RCC 7860 (cell line): ENCODE measurements around the gene HMG20A.
"Not testable (repeated sequence)": the region's sequence is repeated elsewhere in the genome, so short reads cannot be mapped to it uniquely, and the experiment has no call there.

Source experiments
- DNase-seq: peaks from one replicate; pipeline ENCODE4 v3.0.0-alpha.2; 2015; ENCODE audit warnings: low spot score
- FAIRE-seq: peaks from 2 replicates; lab custom pipeline; 2012; peaks lifted over from hg19 to GRCh38; lab: Jason Lieb, UNC

Gene HMG20A

DNA sequence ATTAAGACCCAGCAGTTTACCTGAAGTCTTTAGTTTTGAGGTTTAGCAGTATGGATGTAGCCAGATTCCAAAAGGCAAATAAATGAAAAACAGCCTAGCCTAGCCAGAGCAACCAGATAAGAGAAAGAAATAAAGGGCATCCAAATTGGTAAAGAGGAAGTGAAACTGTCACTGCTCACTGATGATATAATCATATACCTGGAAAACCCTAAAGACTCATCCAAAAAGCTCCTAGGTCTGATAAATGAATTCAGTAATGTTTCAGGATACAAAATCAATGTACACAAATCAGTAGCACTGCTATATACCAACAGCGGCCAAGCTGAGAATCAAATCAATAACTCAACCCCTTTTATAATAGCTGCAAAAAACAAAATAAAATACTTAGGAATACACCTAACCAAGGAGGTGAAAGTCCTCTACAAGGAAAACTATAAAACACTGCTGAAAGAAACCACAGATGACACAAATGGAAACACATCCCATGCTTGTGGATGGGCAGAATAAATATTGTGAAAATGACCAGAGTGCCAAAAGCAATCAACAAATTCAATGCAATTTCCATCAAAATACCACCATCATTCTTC, 14.4 kb upstream of the HMG20A start:
- not testable (repeated sequence) for DNase-seq, FAIRE-seq

DNA sequence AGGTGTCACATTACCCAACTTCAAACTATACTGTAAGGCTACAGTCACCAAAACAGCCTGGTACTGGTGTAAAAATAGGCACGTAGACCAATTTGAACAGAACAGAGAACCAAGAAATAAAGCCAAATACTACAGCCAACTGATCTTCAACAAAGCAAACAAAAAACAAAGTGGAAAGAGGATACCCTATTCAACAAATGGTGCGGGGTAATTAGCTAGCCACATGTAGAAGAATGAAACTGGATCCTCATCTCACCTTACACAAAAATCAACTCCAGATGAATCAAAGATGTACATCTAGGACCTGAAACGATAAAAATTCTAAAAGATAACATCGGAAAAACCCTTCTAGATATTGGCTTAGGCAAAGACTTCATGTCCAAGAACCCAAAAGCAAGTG, 13.8 kb upstream of the HMG20A start:
- FAIRE-seq, result no peak
- DNase-seq, result no peak

DNA sequence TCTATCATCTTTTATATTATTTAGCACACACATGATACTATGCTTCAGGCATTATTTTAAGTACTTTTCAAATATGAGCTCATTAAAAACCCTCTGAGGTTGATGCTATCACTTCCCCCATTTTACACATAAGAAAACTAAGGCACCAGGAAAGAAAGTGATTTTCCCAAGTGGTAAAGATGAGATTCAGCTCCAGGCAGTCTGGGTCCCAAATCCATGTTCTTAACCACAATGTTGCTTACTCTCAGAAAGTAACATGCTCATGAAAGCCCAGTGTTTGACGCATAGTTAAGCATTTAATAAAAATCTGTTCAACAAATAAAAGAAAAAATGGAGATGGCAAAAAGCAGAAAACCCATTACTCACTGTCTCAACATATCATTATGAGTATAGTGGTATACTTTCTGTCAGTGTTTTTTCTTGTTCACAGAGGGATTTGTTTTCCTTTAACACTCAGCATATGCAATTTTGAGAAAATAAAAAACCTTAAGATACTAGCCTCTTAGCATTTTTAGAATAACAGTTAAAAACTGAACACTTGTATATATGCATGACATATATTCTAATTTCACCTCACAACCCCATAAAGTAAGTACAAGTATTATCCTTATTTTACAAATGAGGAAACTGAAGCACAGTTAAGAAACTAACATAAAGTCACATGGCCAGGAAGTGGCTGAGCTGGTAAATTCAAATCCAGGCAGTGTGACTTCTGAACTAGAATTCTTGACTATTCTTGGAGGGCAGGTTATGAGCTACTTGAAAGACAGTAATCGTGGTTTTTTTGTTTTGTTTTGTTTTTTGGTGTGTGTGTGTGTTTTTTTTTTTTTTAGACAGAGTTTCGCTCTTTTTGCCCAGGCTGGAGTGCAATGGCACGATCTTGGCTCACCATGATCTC, 11.2 kb upstream of the HMG20A start:
- FAIRE-seq (no peak), DNase-seq (no peak)

DNA sequence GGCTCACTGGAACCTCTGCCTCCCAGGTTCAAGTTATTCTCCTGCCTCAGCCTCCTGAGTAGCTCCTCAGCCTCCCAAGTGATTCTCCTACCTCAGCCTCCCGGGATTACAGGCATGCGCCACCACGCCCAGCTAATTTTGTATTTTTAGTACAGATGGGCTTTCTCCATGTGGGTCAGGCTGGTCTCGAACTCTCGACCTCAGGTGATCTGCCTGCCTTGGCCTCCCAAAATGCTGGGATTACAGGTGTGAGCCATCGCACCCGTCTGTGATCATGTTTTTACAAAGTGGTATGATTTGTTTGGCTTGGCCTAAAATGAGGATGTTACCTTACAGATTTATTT, 10.6 kb upstream of the HMG20A start:
- not testable (repeated sequence) for DNase-seq, FAIRE-seq

DNA sequence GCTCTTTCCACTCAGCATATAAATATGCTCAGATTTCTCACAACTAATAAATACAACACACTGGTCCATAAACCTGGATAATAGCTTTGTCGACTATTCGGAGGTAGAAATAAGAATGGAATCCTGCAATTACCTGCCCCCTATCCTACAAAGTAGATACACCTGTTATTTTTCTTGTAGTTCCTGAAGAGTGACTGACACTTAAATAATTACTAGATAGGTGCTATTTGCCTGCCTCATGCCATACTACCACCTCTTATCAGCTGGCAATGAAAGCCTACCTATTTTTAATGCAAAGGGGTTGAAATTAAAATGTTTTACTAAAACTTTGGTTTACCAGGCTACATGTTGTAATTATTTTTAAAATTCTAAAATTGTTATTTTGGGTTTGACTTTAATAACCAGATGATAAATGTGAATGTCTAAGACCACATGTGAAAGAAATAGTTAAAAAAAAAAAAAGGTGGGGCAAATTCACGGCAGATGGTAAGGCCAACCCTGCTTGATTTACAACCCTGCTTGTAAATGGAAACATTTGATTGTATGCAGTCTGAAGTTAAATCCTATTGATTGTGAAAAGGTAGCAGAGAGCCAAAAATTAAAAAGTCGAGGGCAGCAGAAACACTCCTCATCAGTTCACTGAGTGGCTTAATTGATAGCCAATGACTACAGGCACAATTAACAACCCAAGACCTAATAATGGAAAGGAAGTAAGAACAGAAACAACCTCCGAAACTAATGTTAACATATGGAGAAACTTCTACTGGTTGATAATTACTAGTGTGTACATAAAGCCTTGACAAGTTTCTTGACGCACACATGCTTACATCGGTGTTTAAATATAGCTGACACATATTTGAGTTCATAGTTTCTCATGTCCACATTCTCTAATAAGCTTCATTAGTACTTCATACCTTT, 9.7 kb upstream of the HMG20A start:
- no peak for DNase-seq
- FAIRE-seq, result no peak

DNA sequence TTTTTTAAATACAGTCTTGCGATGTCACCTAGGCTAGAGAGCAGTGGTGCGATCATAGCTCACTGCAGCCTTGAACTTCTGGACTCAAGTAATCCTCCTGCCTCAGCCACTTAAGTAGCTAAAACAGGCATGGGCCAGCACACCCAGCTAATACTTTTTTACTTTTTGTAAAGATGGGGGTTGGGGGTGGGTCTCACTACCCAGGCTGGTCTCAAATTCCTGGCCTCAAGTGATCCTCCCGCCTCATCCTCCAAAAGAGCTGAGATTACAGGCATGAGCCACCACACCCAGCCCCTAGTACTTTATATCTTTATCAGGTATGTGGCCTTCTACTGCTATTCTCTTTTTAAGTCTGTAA, 9.1 kb upstream of the HMG20A start:
- FAIRE-seq, result no peak
- no peak for DNase-seq

DNA sequence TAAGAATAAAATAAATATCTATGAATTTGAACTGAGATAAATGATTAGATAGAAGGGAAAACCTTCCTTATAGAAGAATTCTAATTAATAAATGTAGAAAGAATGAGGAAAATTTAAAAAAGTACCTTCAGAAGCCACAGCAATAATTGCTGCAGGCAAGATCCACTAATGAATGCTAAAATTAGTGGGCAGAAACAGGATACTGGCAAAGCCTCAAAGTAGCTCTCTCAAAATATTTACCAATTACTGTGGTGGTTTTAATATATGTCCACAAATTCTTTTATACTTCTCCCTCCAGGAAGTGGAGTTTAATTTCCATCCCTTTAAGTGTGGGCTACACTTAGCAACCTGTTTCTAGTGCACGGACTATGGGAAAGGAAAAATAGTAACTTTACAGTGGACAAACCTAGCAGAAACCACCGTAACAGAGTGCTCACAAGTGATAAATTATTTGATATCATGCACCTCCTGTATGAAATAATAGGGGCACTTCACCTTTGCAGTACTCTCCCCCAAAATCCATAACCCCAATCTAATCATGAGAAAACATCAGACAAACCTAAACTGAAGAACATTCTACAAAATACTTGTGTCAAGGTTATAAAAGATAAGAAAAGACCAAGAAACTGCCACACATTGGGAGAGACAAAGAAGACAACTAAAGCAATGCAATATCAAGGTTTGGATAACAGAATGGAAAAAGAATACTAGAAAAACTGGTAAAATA, 7.6 kb upstream of the HMG20A start:
- FAIRE-seq (no peak), DNase-seq (no peak)

DNA sequence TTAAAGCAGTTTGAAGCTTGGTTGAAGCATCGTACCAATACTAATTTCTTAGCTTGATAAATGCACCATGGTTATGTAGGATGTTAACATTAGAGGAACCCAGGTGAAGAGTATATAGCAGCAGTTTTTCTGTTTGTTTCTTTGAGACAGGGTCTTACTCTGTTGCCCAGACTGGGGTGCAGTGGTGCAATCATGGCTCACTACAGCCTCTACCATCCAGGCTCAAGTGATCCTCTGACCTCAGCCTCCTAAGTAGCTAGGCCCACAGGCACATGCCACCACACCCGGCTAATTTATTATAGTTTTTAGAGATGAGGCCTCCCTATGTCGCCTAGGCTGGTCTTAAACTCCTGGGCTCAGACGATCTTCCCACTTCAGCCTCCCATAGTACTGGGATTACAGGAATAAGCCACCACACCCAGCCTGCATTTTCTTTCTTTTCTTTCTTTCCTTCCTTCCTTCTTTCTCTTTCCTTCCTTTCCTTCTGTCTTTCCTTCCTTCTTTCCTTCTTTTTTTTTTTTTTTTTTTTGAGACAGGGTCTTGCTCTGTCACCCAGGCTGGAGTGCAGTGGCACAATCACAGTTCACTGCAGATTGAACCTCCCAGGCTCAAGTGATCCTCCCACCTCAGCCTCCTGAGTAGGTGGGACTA, 6.9 kb upstream of the HMG20A start:
- no peak for DNase-seq

DNA sequence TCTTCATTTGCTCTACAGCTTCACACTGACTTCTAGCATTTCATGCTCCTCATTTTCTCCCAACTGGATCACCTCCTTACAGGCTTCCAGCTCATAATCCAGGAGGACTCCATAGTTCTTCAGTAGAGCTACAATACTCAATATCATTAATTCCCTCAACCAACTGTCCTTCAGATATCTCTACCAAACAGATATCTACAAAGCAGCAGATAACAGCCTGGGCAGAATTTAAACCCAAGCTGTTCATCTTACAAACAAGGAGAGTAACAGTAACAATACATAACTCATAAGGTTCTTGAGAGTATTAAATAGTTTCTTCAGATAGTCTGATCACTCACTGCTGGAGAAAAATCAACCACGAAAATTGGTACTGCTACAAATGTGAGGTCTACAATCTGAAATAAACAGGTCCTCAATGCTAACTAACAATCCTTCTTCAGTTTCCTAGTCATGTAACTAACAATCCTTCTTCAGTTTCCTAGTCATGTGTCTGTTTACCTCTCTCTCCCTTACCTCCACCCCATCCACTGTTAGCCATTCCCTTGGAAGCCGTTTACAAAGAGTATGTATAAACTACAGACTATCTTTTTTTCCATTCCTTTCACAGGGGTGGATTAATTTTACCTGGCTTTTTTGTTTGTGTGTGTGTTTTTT, 5.8 kb upstream of the HMG20A start:
- FAIRE-seq, result no peak
- DNase-seq, result no peak

More for the DNA sequence above, 6.9 kb upstream of the HMG20A start:
- no peak for FAIRE-seq

DNA sequence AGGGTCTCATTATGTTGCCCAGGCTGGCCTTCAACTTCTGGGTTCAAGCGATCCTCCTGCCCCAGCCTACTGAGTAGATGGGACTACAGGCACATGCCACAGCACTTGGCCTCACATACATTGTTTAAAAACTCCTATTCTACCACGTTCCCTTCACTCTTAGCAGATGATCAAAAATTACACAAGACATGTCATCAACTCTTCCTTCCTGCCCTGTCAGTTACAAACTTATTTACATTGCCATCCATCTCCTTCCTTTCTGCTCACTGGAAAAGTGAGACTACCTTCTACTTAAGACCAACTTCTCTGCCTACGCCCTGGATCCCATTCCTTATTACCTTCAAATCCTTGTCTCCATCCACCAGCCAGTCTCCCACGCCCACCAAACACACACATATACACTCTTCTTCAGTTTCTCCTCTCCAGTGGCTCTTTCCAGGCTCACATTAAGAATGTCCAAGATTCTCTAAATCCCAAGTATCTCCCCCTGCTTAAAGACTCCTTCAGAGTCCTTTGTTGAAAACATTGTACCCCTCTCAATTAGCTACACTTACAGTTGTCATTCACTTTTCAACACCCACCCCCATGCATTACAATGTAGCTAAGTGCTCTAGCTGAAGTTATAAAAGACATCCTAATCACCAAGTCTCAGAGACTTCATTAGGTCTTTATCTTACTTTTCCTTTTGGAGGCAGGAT, 5.1 kb upstream of the HMG20A start:
- FAIRE-seq (no peak), DNase-seq (no peak)

DNA sequence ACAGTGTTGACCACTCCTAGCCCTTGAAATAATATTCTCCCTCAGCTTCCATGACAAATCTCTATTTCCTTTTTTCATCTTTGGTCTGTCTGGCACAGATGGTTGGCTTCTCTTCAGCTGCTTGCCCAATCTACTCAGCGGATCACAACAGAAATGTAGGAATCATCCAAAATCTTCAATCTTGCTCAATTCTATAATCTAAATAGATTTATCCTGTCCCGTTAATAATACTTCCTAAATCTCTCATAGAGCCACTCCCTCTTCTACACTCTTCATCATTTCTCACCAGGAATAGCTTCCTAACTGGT, 4.6 kb upstream of the HMG20A start:
- no peak for DNase-seq
- no peak for FAIRE-seq

DNA sequence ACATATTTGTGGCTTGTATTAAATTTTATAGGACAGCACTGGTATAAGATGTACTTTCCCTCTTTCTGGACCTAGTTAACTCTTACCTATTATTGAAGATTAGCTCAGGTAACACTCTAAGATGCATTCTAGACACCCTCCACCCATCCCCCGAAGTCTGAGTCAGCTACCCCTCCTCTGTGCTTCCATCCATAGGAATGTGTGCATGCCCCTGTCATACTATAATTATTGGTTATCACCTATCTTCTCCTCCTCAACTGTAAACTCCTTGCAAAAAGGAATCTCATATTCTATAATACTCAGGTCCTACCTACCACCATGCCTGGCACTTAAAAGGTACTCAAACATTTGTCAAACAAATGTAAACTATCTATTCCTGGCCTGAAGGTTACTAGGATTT, 3.7 kb upstream of the HMG20A start:
- FAIRE-seq, result no peak
- DNase-seq, result no peak

DNA sequence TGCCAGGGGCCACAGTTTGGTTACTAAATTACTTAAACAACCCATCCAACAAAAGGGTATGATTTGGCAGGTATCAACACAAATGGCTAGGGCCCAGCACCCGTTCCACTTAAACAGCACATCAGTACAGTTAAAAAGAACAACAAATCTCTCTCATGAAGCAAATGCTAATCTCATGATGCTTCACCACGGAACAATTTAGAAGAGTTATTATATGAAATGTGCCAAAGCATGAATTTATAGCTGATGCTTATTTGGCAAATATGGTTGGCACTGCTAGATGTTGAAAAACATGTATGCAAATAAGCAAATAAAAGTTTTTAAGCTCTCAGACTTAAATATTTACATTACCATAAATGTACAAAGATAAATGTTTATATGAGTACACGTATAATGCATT, 3.1 kb upstream of the HMG20A start:
- no peak for DNase-seq
- FAIRE-seq, result no peak

DNA sequence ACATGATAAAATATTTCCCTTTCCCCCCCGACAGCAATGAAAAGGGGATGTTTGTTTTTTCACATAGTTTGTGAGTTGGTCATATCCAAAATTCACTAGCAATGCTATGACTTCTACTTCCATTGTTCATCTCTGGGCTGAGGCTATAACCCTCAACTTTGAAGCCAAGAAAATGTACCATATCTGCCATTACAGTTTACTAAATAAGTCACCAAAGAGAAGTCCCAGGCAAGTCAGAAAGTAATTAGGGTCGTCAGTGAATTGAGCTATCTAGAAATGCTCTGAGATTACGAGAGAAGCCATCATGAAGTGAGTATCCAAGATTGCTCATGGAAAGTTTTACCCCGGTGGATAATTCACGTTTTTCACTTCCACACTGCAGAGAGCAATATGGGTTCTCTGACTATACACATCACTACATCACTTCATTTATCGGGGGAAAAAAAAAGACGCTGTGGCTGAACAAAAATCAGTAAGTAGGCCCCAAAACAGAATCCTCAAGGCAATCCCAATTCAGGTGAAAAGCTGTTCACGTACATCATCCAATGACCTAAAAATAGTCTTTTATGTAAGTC, 2.2 kb upstream of the HMG20A start:
- DNase-seq (no peak), FAIRE-seq (no peak)

DNA sequence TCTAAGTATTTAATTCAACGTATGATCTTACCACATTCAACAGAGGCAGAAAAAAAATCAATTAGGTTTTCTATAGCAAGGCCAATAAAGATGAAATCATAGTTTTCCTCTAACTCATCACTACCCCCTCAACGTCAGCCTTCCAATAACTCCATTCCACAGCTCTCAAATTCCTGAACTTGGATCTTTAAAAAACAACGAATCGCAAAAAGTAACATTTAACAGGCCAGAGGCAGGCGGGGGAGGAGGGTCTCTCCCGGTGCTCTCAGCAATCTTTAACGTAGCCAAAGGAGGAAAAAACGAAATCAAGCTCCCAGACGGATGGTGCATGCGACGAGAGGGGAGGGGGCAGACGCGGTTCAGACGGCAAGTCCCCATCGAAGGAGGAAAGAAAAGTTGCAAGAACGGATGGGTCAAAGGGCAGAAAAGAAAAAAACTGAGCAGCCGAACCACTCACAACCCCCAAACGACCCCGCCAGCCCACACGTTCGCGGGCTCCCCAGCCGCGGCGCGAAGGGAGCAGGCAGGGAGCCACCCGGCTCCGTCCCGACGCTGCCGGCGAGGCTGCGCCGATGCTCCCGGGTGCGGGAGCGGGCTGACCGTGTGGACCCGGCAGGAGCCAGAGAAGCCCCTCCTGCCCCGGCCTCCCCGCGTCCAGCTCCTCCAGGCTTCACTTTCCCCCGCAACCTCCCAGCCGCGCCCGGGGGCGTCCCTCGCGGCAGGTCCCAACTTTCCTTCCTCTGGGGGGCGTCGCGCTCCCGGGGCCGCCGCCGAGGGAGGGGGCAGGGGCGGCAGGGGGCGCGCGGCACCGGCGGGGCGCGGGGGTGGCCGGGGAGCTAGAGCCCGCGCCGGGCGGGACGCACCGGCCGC, 1.5 kb upstream of the HMG20A start:
- no peak for FAIRE-seq
- DNase-seq, result no peak

DNA sequence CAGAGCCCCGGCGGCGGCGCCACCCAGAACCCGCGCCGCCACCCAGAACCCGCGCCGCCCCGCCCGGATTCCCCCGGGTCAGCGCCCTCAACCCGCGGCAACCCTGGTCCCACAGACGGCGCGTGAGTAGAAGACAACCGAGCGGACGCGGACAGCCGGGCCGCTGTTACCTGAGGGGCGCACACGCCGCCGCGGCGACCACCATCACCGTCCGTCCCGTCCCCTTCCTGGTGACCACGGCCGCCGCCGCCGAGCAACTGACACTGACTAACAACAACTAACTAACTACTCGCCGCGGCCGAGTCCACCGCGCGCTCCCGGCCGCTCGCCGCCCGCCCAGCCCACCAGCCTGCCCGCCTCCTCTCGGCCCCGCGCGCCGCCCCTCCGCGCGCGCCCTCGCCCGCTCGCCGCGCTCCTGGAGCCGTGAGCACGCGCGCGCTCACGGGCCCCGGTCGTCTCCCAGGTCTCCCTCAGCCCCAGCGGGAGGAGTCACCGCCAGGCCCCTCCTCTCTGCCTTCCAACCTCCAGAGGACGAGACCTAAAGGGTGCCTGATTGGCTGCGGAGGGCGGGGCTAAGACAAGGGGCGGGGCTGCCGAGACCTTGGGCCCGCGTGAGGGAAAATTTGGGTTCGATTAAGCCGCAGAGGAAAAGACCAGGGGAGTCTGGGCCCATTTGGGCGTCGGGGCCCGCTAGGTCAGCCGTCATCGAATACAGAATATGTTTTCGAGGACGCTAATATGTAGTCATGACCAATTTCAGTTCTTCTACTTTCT, 665 bp upstream of the HMG20A start, which contains the start of gene PEAK1:
Gene PEAK1 (minus strand): TSS at position 269 of the 774 bp plus-strand sequence. CDS start 238,178 bp downstream, outside the sequence.
- DNase-seq, result peak; percentile 94
- no peak for FAIRE-seq

DNA sequence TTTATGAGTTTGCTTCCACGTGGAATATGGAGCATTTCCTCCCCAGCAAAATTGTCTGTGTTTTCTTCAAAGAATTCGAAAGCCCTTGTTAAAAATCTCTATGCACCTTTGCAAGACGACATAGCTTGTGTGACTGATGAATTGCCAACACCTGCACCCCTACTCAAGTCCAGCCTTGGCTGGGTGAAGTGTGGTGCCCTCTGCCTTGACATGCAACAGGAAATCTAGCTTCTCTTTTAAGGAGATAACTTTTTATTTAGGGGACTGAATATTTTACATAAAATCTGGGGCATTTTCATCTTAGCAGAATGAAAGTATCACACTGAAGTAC, 647 bp downstream of the HMG20A start:
- DNase-seq (no peak), FAIRE-seq (no peak)
